ENCODE data around the gene HPCAL1. TPM values are rescaled to one million over a fixed set of nuclear protein-coding genes. Genes with fewer than 3 reads are reported as not detected.

The HPCAL1 gene
- total and polyA plus RNA-seq, 10 of the 15 experiments (the other 5 are each of a cell fraction or from before 2014, with no cell fraction given) = 0.40 to 12.8 (median 7.9) TPM

- in situ Hi-C loops (cut with MboI) (no loop called here), intact Hi-C loops (cut with micrococcal nuclease; ENCODE audit: unreplicated experiment) (no loop called here)
- TF ChIP-seq, protein P1, sequence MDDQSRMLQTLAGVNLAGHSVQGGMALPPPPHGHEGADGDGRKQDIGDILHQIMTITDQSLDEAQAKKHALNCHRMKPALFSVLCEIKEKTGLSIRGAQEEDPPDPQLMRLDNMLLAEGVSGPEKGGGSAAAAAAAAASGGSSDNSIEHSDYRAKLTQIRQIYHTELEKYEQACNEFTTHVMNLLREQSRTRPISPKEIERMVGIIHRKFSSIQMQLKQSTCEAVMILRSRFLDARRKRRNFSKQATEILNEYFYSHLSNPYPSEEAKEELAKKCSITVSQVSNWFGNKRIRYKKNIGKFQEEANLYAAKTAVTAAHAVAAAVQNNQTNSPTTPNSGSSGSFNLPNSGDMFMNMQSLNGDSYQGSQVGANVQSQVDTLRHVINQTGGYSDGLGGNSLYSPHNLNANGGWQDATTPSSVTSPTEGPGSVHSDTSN (IDR thresholded peaks at IDR 0.05; ENCODE audit: insufficient replicate concordance, low read depth, low read length) = no peak
- TF ChIP-seq, protein P2, sequence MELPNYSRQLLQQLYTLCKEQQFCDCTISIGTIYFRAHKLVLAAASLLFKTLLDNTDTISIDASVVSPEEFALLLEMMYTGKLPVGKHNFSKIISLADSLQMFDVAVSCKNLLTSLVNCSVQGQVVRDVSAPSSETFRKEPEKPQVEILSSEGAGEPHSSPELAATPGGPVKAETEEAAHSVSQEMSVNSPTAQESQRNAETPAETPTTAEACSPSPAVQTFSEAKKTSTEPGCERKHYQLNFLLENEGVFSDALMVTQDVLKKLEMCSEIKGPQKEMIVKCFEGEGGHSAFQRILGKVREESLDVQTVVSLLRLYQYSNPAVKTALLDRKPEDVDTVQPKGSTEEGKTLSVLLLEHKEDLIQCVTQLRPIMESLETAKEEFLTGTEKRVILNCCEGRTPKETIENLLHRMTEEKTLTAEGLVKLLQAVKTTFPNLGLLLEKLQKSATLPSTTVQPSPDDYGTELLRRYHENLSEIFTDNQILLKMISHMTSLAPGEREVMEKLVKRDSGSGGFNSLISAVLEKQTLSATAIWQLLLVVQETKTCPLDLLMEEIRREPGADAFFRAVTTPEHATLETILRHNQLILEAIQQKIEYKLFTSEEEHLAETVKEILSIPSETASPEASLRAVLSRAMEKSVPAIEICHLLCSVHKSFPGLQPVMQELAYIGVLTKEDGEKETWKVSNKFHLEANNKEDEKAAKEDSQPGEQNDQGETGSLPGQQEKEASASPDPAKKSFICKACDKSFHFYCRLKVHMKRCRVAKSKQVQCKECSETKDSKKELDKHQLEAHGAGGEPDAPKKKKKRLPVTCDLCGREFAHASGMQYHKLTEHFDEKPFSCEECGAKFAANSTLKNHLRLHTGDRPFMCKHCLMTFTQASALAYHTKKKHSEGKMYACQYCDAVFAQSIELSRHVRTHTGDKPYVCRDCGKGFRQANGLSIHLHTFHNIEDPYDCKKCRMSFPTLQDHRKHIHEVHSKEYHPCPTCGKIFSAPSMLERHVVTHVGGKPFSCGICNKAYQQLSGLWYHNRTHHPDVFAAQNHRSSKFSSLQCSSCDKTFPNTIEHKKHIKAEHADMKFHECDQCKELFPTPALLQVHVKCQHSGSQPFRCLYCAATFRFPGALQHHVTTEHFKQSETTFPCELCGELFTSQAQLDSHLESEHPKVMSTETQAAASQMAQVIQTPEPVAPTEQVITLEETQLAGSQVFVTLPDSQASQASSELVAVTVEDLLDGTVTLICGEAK (IDR thresholded peaks at IDR 0.05; ENCODE audit: borderline replicate concordance) = no peak
- no peak for TF ChIP-seq NR2C2 (IDR thresholded peaks at IDR 0.05; ENCODE audit: borderline replicate concordance, control insufficient read depth, insufficient read length, low read depth)
- no peak for TF ChIP-seq CHD1 (IDR thresholded peaks at IDR 0.05; ENCODE audit: low read depth, low read length)
- Histone ChIP-seq H3K4me3 (no peak overlapping the region), H3K4me2 (ENCODE audit: control insufficient read depth, insufficient read depth) (no peak overlapping the region), H3K27me3 (replicated peaks in 1 of 2; ENCODE audit: control insufficient read depth in 2 of 2, insufficient read depth in 2 of 2, low read length in 1 of 2) (no peaks in the 10 kb centered on the region; a peak in 1 of 4 replicates), H2AFZ (ENCODE audit: control insufficient read depth, low read depth, low read length) (no peak overlapping the region), H3K4me1 (ENCODE audit: control insufficient read depth, insufficient read depth, low read length) (no peaks in the 10 kb centered on the region), H3K36me3 (ENCODE audit: control insufficient read depth in 2 of 2, insufficient read depth in 2 of 2, low read length in 1 of 2) (no peaks in the 10 kb centered on the region), H3K27ac (ENCODE audit: control insufficient read depth, insufficient read depth) (no peak overlapping the region), H3K79me2 (ENCODE audit: control insufficient read depth, insufficient read depth, low read length) (no peaks in the 10 kb centered on the region), H3K9me3 (replicated peaks; ENCODE audit: control insufficient read depth, insufficient read depth, low read length) (no peaks in the 10 kb centered on the region; the same call in 2 of the 3 replicates), H4K20me1 (ENCODE audit: control insufficient read depth, insufficient read depth) (no peaks in the 10 kb centered on the region), H3K9ac (ENCODE audit: control insufficient read depth, insufficient read depth, low read length) (no peak overlapping the region)
- BruUV-seq (replicated peaks) = no TSS peak
- ChIA-PET RAD21 (ENCODE audit: unreplicated experiment) (no interaction called here), CTCF (no interaction called here), POLR2A (no interaction called here), SMC1A (ENCODE audit: uncharacterized antibody, unreplicated experiment) (no interaction called here)
- FAIRE-seq = no peak
- whole genome bisulfite sequencing (ENCODE audit: insufficient coverage, insufficient replicate concordance, low lambda C conversion rate, missing lambda C conversion rate) = 45% methylated on average over 14 of the region's 14 CpGs
- DNase-seq (ENCODE audit: low read depth, low spot score) = no peak
- no peak for ATAC-seq
Observed at GRCh38 chr2:10310309-10310888, 7.7 kb downstream of the HPCAL1 start.
